HepG2 (cell line): ENCODE data around the gene BFAR. TPM values are rescaled to one million over a fixed set of nuclear protein-coding genes. Genes with fewer than 3 reads are reported as not detected.
"Not testable (repeated sequence)": the region's sequence is repeated elsewhere in the genome, so short reads cannot be mapped to it uniquely, and the experiment has no call there.

Source experiments
- ATAC-seq: fragments of 200-7000 bp; cut with Tn5 transposase; 3 replicates; pipeline ENCODE4 v1.9.1; 2020; ENCODE audit warnings: mild to moderate bottlenecking, moderate library complexity
- BruUV-seq: library from RNA; stranded (reverse); fragments of 400-500 nt; replicated peaks from 2 replicates; lab custom pipeline; 2021; lab: Mats Ljungman, UMichigan
- CTCF ChIA-PET: fragments of 300-600 bp; formaldehyde crosslinking; extraction: SDS; loops from one replicate; lab custom pipeline; 2021; ENCODE audit warnings: low total read pairs, inconsistent platforms, low intra/inter-chr PET ratio; lab: Yijun Ruan, JAX
- POLR2A ChIA-PET: fragments of 350-600 bp; sonication (Branson Sonifier 250); formaldehyde crosslinking; loops from one replicate; lab custom pipeline; 2020; ENCODE audit warnings: antibody characterized with exemption, inconsistent platforms; lab: Yijun Ruan, JAX
- DNase-seq: peaks from one replicate; pipeline ENCODE4 v3.0.0-alpha.2; 2015; ENCODE audit warnings: low spot score
- FAIRE-seq: peaks from 3 replicates; lab custom pipeline; 2011; peaks lifted over from hg19 to GRCh38; lab: Jason Lieb, UNC
- H2AFZ ChIP-seq: one replicate; pipeline ENCODE4 v1.6.1; 2011; ENCODE audit warnings: low read length, inconsistent platforms
- H3K27ac ChIP-seq: fragments of 300-600 bp; 3 replicates; pipeline ENCODE4 v1.8.0; 2011; ENCODE audit warnings: mixed run types, mild to moderate bottlenecking, mixed read lengths, low read length, inconsistent platforms; ENCODE audit not compliant: insufficient read depth; ENCODE audit errors: extremely low read length
- H3K27me3 ChIP-seq, 2 experiments: fragments of 200-600 bp in 1 of 2; 2 replicates in 1 of 2; 3 replicates in 1 of 2; pipeline versions ENCODE4 v1.6.0 to v1.8.0; 2011; ENCODE audit warnings: low read length in 2 of 2, mild to moderate bottlenecking in 2 of 2, moderate library complexity in 2 of 2, inconsistent platforms in 1 of 2; ENCODE audit not compliant: insufficient read depth in 2 of 2, control insufficient read depth in 1 of 2
- H3K36me3 ChIP-seq, 2 experiments: fragments of 200-600 bp in 1 of 2; replicated peaks in 1 of 2; 2 replicates in 1 of 2; 3 replicates in 1 of 2; pipeline versions ENCODE4 v1.5.1 to v1.8.0; 2011; ENCODE audit warnings: low read length in 2 of 2, inconsistent platforms in 1 of 2; ENCODE audit not compliant: insufficient read depth in 2 of 2, control insufficient read depth in 1 of 2
- H3K4me1 ChIP-seq: 2 replicates; pipeline ENCODE4 v1.5.1; 2012; ENCODE audit warnings: low read length, inconsistent platforms; ENCODE audit not compliant: insufficient read depth
- H3K4me2 ChIP-seq: 2 replicates; pipeline ENCODE4 v1.6.0; 2011; ENCODE audit warnings: low read depth, low read length, inconsistent platforms
- H3K4me3 ChIP-seq, 3 experiments: fragments of 200-600 bp in 1 of 3; sonication (generic), shearing (Covaris generic) in 1 of 3; replicated peaks in 1 of 3; 2 replicates each; pipeline ENCODE4 v1.5.1; 2011 to 2016; ENCODE audit warnings: low read length in 3 of 3, inconsistent platforms in 2 of 3, low read depth in 2 of 3, mild to moderate bottlenecking in 2 of 3, control low read depth in 1 of 3, mixed read lengths in 1 of 3; ENCODE audit not compliant: insufficient read depth in 1 of 3
- H3K79me2 ChIP-seq: one replicate; pipeline ENCODE4 v1.6.1; 2011; ENCODE audit warnings: low read length, inconsistent platforms; ENCODE audit not compliant: insufficient read depth
- H3K9ac ChIP-seq: 2 replicates; pipeline ENCODE4 v1.6.0; 2011; ENCODE audit warnings: mild to moderate bottlenecking, low read depth, low read length, inconsistent platforms; ENCODE audit not compliant: insufficient read depth
- H3K9me3 ChIP-seq: 2 replicates; pipeline ENCODE4 v1.5.1; 2012; ENCODE audit warnings: mild to moderate bottlenecking, low read length
- H4K20me1 ChIP-seq: 2 replicates; pipeline ENCODE4 v1.6.0; 2011; ENCODE audit warnings: inconsistent platforms, mild to moderate bottlenecking, low read length, moderate library complexity; ENCODE audit not compliant: insufficient read depth
- SRY ChIP-seq: sonication (generic); formaldehyde crosslinking; IDR thresholded peaks from 2 replicates; pipeline ENCODE4 v1.8.0; 2022; ENCODE audit warnings: mild to moderate bottlenecking, missing genetic modification reagents
- ZMYM3 ChIP-seq: sonication (generic); formaldehyde crosslinking; IDR thresholded peaks from 2 replicates; pipeline ENCODE4 v1.5.1; 2020; ENCODE audit warnings: mild to moderate bottlenecking, missing genetic modification reagents
- ZNF121 ChIP-seq: sonication (generic); formaldehyde crosslinking; IDR thresholded peaks from 2 replicates; pipeline ENCODE4 v1.5.0; 2020; ENCODE audit warnings: mild to moderate bottlenecking, missing genetic modification reagents
- ZNF629 ChIP-seq: sonication (generic); formaldehyde crosslinking; conservative IDR thresholded peaks from 2 replicates; pipeline ENCODE4 v1.5.0; 2020; ENCODE audit warnings: missing genetic modification reagents
- ZNF770 ChIP-seq: sonication (generic); formaldehyde crosslinking; IDR thresholded peaks from 2 replicates; pipeline ENCODE4 v1.5.0; 2020; ENCODE audit warnings: mild to moderate bottlenecking, missing genetic modification reagents
- WGBS: methylation state at CpG from one replicate; pipeline ENCODE4 v1.1.6; 2017; ENCODE audit warnings: low lambda C conversion rate; 5-methylcytosine and 5-hydroxymethylcytosine counted together
- in situ Hi-C: cut with HindIII; loops from 2 replicates; pipeline ENCODE4 v1.10.0; 2017; ENCODE audit warnings: low pct_unique_long_range_greater_than_20kb; ENCODE audit not compliant: extremely low pct_ligation_motif_present
- intact Hi-C: fragments of 100-400 bp; cut with micrococcal nuclease; formaldehyde crosslinking; loops from one replicate; pipeline ENCODE4 v1.10.0; 2022; ENCODE audit not compliant: unreplicated experiment
- polyA plus RNA-seq, 8 experiments: library from polyadenylated mRNA; depleted of rRNA in 3 of 8; stranded (reverse) in 7 of 8; unstranded in 1 of 8; fragments of >200 nt; fragmentation: Illumina TruSeq in 4 of 8; extraction: Trizol in 4 of 8; gene quantifications; 2 replicates each; pipeline versions ENCODE4 v1.2.1 to v1.2.3, GENCODE V29; 2011 to 2016; ENCODE audit warnings: low read depth in 4 of 8, missing spikeins in 1 of 8, mixed read lengths in 1 of 8; ENCODE audit not compliant: insufficient read depth in 1 of 8
- total RNA-seq, 5 experiments: library from RNA; depleted of rRNA; stranded (reverse); fragments of >200 nt; fragmentation: Illumina TruSeq; extraction: Trizol; gene quantifications; 2 replicates each; pipeline ENCODE4 v1.2.3, GENCODE V29; 2016; ENCODE audit warnings: low read depth in 1 of 5
- TF ChIP-seq, protein P1 (sequence below): sonication (generic); formaldehyde crosslinking; conservative IDR thresholded peaks from 2 replicates; pipeline ENCODE4 v1.4.0; 2020; ENCODE audit warnings: missing genetic modification reagents

The BFAR gene
- total and polyA plus RNA-seq, 2 of the 13 experiments (the other 11 are each of a cell fraction or from before 2014, with no cell fraction given), result 96.9 to 120 TPM

DNA sequence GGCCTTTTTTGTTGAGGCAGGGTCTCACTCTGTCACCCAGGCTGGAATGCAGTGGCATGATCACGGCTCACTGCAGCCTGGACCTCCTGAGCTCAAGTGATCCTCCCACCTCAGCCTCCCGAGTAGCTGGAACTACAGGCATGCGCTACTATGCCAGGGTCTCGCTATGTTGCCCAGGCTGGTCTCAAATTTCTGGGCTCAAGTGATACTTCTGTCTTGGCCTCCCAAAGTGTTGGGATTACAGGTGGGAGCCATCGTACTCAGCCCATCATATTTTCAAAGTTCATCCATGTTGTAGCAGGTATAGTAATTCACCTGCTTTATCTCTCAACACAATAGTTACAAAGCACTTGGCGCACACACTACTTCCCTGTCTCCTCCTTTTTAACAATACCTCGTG is 47.6 kb downstream of the BFAR start:
- H3K9me3 ChIP-seq, H4K20me1 ChIP-seq, H3K9ac ChIP-seq, H3K4me1 ChIP-seq, H3K27me3 ChIP-seq, in situ Hi-C loops, BruUV-seq, H3K79me2 ChIP-seq, H2AFZ ChIP-seq, FAIRE-seq, intact Hi-C loops, H3K4me2 ChIP-seq, H3K36me3 ChIP-seq, ATAC-seq, DNase-seq, POLR2A ChIA-PET, H3K27ac ChIP-seq, H3K4me3 ChIP-seq, CTCF ChIA-PET: not testable (repeated sequence)
- TF ChIP-seq ZNF770 (peak; percentile 39; the same call in 1 of the 2 replicates), ZMYM3 (CRISPR knock-in tag) (peak; percentile 37; the same call in 1 of the 2 replicates), ZNF121 (CRISPR knock-in tag) (peak; percentile 78)
- TF ChIP-seq, protein P1, sequence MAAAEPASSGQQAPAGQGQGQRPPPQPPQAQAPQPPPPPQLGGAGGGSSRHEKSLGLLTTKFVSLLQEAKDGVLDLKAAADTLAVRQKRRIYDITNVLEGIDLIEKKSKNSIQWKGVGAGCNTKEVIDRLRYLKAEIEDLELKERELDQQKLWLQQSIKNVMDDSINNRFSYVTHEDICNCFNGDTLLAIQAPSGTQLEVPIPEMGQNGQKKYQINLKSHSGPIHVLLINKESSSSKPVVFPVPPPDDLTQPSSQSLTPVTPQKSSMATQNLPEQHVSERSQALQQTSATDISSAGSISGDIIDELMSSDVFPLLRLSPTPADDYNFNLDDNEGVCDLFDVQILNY (CRISPR knock-in tag), result 0 out of 2 replicates have a peak, but pooled peaks have one; percentile 4
- WGBS, result 44% methylated on average over 7 of the region's 7 CpGs

DNA sequence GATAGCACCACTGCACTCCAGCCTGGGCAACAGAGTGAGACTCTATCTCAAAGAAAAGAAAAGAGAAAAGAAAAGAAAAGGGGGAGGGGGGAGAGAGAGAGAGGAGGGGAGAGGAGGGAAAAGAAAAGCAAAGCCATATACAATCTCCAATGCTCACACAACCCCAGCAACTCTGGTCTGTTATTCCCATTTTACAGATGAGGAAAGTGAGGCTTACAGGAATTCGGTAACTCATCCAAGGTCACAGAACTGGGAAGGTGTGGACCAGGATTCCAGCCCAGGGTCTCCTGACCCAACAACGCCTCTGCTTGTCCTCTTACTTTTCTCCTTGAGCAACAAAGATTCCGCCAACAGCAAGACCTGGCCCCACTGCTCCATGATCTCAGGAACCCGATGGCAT is 48.4 kb downstream of the BFAR start:
- intact Hi-C loops (no loop called here), in situ Hi-C loops (no loop called here)
- TF ChIP-seq SRY (CRISPR knock-in tag) (no peak), ZNF629 (CRISPR knock-in tag) (peak; percentile 82)
- Histone ChIP-seq H3K9ac (no peak overlapping the region), H3K27me3 (0 out of 5 replicates have a peak, but pooled peaks cover 0 to 4% of the 10 kb centered on the region in 2 experiments), H3K79me2 (no peaks in the 10 kb centered on the region), H3K4me2 (no peak overlapping the region), H3K9me3 (no peaks in the 10 kb centered on the region), H3K4me3 (no peak overlapping the region), H2AFZ (no peak overlapping the region), H3K27ac (no peak overlapping the region), H3K4me1 (no peaks in the 10 kb centered on the region), H4K20me1 (no peaks in the 10 kb centered on the region), H3K36me3 (no peaks in the 10 kb centered on the region)
- WGBS, result 47% methylated on average over 4 of the region's 4 CpGs
- BruUV-seq, result no TSS peak
- DNase-seq (no peak), FAIRE-seq (no peak), ATAC-seq (no peak)
- POLR2A ChIA-PET, result no interaction called here
- CTCF ChIA-PET, result no interaction called here
